ENCODE data around the gene USP20. TPM values are rescaled to one million over a fixed set of nuclear protein-coding genes. Genes with fewer than 3 reads are reported as not detected.

The USP20 gene
- total and polyA plus RNA-seq, 7 donors: 7.9 to 52.1 (median 19.4) TPM

DNA sequence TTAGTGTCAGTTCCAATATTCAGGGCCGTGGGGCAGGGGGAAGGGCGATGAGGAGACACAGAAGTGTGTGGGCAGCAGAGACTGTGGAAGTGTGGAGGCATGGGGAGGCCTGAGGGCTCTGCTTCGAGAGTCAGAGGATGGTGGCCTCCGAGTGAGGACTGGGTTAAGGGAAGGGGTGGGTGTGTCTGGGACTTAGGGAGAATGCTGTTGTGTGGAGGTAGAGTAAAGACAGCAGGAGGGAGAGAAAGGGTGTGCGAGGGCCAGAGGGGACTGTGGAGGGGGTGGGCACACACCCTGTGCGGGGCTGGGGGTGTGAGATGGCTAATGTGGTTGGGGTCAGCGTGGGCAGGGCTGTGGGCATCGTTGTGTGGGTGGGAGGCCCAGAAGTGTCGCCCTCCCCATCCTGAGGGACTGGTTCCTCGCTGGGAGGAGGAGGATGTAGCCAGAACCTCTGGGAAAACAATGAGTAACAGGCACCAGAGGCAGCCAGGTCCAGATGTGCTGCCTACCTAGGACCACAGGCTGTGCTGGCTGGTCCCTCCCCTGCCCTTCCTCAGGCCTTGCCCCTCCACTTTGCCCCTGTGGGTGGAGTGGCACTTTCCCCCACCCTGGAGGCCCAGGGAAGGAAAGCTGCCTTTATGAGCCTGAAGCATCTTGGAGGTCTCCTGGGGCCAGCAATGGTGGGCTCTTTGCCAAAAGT is 4.2 kb downstream of the USP20 start:
- no peak for DNase-seq
- no peaks in the 10 kb centered on the region for H3K9me3 ChIP-seq
- H3K4me3 ChIP-seq: no peak overlapping the region
- TF ChIP-seq POLR2A (IDR thresholded peaks at IDR 0.05) (no peak), EP300 (IDR thresholded peaks at IDR 0.05) (no peak), CTCF (IDR thresholded peaks at IDR 0.05) (no peak), POLR2AphosphoS5 (IDR thresholded peaks at IDR 0.05) (no peak)
- H3K36me3 ChIP-seq: no peaks in the 10 kb centered on the region
- H3K4me1 ChIP-seq: peaks cover 0 to 35% (median 29%) of the 10 kb centered on the region in 4 donors
- intact Hi-C loops (cut with DNase I): no loop called here
- no peak overlapping the region for H3K27ac ChIP-seq
- 76 to 79% methylated on average over 10 of the region's 10 CpGs for WGBS, 2 donors
- no peaks in the 10 kb centered on the region for H3K27me3 ChIP-seq

- no peak for TF ChIP-seq POLR2A (IDR thresholded peaks at IDR 0.05)
- TF ChIP-seq CTCF (IDR thresholded peaks at IDR 0.05): no peak
- TF ChIP-seq EP300 (IDR thresholded peaks at IDR 0.05): no peak
- no peak for TF ChIP-seq POLR2AphosphoS5 (IDR thresholded peaks at IDR 0.05)
- no peak overlapping the region for H3K4me3 ChIP-seq
- H3K36me3 ChIP-seq: no peaks in the 10 kb centered on the region
- intact Hi-C loops (cut with DNase I): no loop called here
- no peak overlapping the region for H3K27ac ChIP-seq
- 62 to 89% methylated on average over 8 of the region's 8 CpGs for WGBS, 2 donors
- no peaks in the 10 kb centered on the region for H3K9me3 ChIP-seq
- DNase-seq: no peak
- H3K27me3 ChIP-seq: no peaks in the 10 kb centered on the region
- H3K4me1 ChIP-seq: peaks cover 0 to 34% (median 27%) of the 10 kb centered on the region in 4 donors
These were observed 4.8 kb downstream of the USP20 start for GRCh38 chr9:129840034-129840433.

- no peak overlapping the region for H3K4me3 ChIP-seq
- TF ChIP-seq CTCF (IDR thresholded peaks at IDR 0.05): no peak
- TF ChIP-seq POLR2A (IDR thresholded peaks at IDR 0.05): no peak
- TF ChIP-seq EP300 (IDR thresholded peaks at IDR 0.05): no peak
- TF ChIP-seq POLR2AphosphoS5 (IDR thresholded peaks at IDR 0.05): no peak
- H3K4me1 ChIP-seq: peaks cover 0 to 31% (median 25%) of the 10 kb centered on the region in 4 donors
- DNase-seq: no peak
- H3K27me3 ChIP-seq: no peaks in the 10 kb centered on the region
- H3K27ac ChIP-seq: no peak overlapping the region
- no peaks in the 10 kb centered on the region for H3K9me3 ChIP-seq
- H3K36me3 ChIP-seq: no peaks in the 10 kb centered on the region
- intact Hi-C loops (cut with DNase I): no loop called here
- 72 to 85% methylated on average over 4 of the region's 4 CpGs for WGBS, 2 donors
These were observed 5.8 kb downstream of the USP20 start for GRCh38 chr9:129841071-129841470.

- H3K27ac ChIP-seq: no peak overlapping the region
- H3K9me3 ChIP-seq: no peaks in the 10 kb centered on the region
- intact Hi-C loops (cut with DNase I): no loop called here
- H3K27me3 ChIP-seq: no peaks in the 10 kb centered on the region
- peaks cover 0 to 11% (median 9%) of the 10 kb centered on the region in 4 donors for H3K4me1 ChIP-seq
- H3K4me3 ChIP-seq: no peak overlapping the region
- peaks cover 0 to 10% (median 0%) of the 10 kb centered on the region in 4 donors for H3K36me3 ChIP-seq
- WGBS, 2 donors: 51 to 78% methylated on average over 2 of the region's 2 CpGs
- TF ChIP-seq POLR2AphosphoS5 (IDR thresholded peaks at IDR 0.05) (no peak), CTCF (IDR thresholded peaks at IDR 0.05) (no peak), POLR2A (IDR thresholded peaks at IDR 0.05) (no peak), EP300 (IDR thresholded peaks at IDR 0.05) (no peak)
- DNase-seq: no peak
These were observed 10.1 kb downstream of the USP20 start for GRCh38 chr9:129845373-129845772.
